Hindlimb muscle (tissue), 1 donor: ENCODE measurements around the gene TAOK1. TPM values are rescaled to one million over a fixed set of nuclear protein-coding genes. Genes with fewer than 3 reads are reported as not detected.
A peak's percentile ranks its signal among the peaks of the same experiment; 100 is the strongest.
"Not testable (repeated sequence)": the region's sequence is repeated elsewhere in the genome, so short reads cannot be mapped to it uniquely, and the experiment has no call there.

Experiments used
- DNase-seq: peaks from one replicate; pipeline ENCODE4 v3.0.0-alpha.2; 2013
- polyA plus RNA-seq: library from polyadenylated mRNA; unstranded; fragments of 120-200 nt; gene quantifications from one replicate; pipeline ENCODE4 v1.2.1, GENCODE V29; 2013; ENCODE audit not compliant: insufficient read length

The TAOK1 gene
- polyA plus RNA-seq, 1 donor = 29.9 TPM

GRCh38 chr17:29549177-29549923 is 159.2 kb downstream of the TAOK1 start:
- no peak for DNase-seq

- DNase-seq = no peak
Observed at GRCh38 chr17:29555840-29556239, 165.7 kb downstream of the TAOK1 start.

- no peak for DNase-seq
Observed at GRCh38 chr17:29557085-29557738, 167.0 kb downstream of the TAOK1 start.

- DNase-seq = no peak
Observed at GRCh38 chr17:29557739-29558116, 167.6 kb downstream of the TAOK1 start.

GRCh38 chr17:29558139-29558538 is 168.0 kb downstream of the TAOK1 start:
- not testable (repeated sequence) for DNase-seq

- no peak for DNase-seq
Observed at GRCh38 chr17:29559640-29560039, 169.5 kb downstream of the TAOK1 start.

- no peak for DNase-seq
Observed at GRCh38 chr17:29560316-29560715, 170.2 kb downstream of the TAOK1 start.

- DNase-seq = no peak
Observed at GRCh38 chr17:29561554-29562517, 171.7 kb downstream of the TAOK1 start.

GRCh38 chr17:29562615-29563014 is 172.5 kb downstream of the TAOK1 start:
- no peak for DNase-seq

GRCh38 chr17:29563816-29564215 is 173.7 kb downstream of the TAOK1 start:
- DNase-seq = no peak

GRCh38 chr17:29565643-29566472 is 175.7 kb downstream of the TAOK1 start:
- DNase-seq = no peak

- peak; percentile 60 for DNase-seq
Observed at GRCh38 chr17:29566473-29567303, 176.5 kb downstream of the TAOK1 start, which contains the start of gene ABHD15. ABHD15 (minus strand) TSS chr17:29567037; CDS start chr17:29566966, 71 bp downstream.

- no peak for DNase-seq
Observed at GRCh38 chr17:29567304-29567553, 177.1 kb downstream of the TAOK1 start.

- no peak for DNase-seq
Observed at GRCh38 chr17:29567554-29568330, 177.6 kb downstream of the TAOK1 start.

- DNase-seq = peak; percentile 87
Observed at GRCh38 chr17:29568331-29569244, 178.4 kb downstream of the TAOK1 start, which contains the start of gene TP53I13. TP53I13 (plus strand) TSS chr17:29568701; CDS start chr17:29568759, 58 bp downstream.

GRCh38 chr17:29569245-29569950 is 179.2 kb downstream of the TAOK1 start:
- DNase-seq = no peak

- DNase-seq = no peak
Observed at GRCh38 chr17:29570521-29570920, 180.4 kb downstream of the TAOK1 start.

- DNase-seq = no peak
Observed at GRCh38 chr17:29571486-29571882, 181.3 kb downstream of the TAOK1 start.
